Parathyroid adenoma (tissue), 2 donors: ENCODE data around the gene SNX20.

Source experiments
- H2AFZ ChIP-seq: fragments of 300-600 bp; sonication (generic); one replicate; pipeline ENCODE4 v1.7.0; 2017; ENCODE audit warnings: antibody characterized with exemption, mild to moderate bottlenecking
- H3K27ac ChIP-seq: fragments of 300-600 bp; sonication (generic); one replicate; pipeline ENCODE4 v1.7.0; 2017
- H3K27me3 ChIP-seq: fragments of 300-600 bp; sonication (generic); one replicate; pipeline ENCODE4 v1.7.0; 2017; ENCODE audit warnings: low read length; ENCODE audit not compliant: control insufficient read depth, insufficient read depth
- H3K36me3 ChIP-seq: fragments of 300-600 bp; sonication (generic); one replicate; pipeline ENCODE4 v1.7.0; 2017; ENCODE audit warnings: low read length; ENCODE audit not compliant: control insufficient read depth, insufficient read depth
- H3K4me1 ChIP-seq: fragments of 300-600 bp; sonication (generic); one replicate; pipeline ENCODE4 v1.7.0; 2017; ENCODE audit warnings: control low read depth
- H3K4me2 ChIP-seq: fragments of 300-600 bp; sonication (generic); one replicate; pipeline ENCODE4 v1.7.0; 2017; ENCODE audit warnings: low read length
- H3K4me3 ChIP-seq: fragments of 300-600 bp; sonication (generic); one replicate; pipeline ENCODE4 v1.7.0; 2017; ENCODE audit warnings: low read depth, low read length
- H3K79me2 ChIP-seq: fragments of 300-600 bp; sonication (generic); one replicate; pipeline ENCODE4 v1.7.0; 2017; ENCODE audit warnings: control low read depth
- H3K9ac ChIP-seq: fragments of 300-600 bp; sonication (generic); one replicate; pipeline ENCODE4 v1.7.0; 2017; ENCODE audit warnings: mild to moderate bottlenecking
- H3K9me3 ChIP-seq: fragments of 300-600 bp; sonication (generic); one replicate; pipeline ENCODE4 v1.7.0; 2017; ENCODE audit warnings: low read length; ENCODE audit not compliant: control insufficient read depth
- CTCF ChIP-seq: fragments of 300-600 bp; sonication (generic); IDR thresholded peaks from one replicate; pipeline ENCODE4 v1.7.0; 2017; ENCODE audit warnings: antibody characterized with exemption, mild to moderate bottlenecking
- donor health status: primary hyperparathyroidism.

The SNX20 gene

GRCh38 chr16:50643192-50643591 is 37.9 kb downstream of the SNX20 start:
- Histone ChIP-seq H2AFZ (no peak overlapping the region), H3K79me2 (no peaks in the 10 kb centered on the region), H3K4me1 (no peaks in the 10 kb centered on the region), H3K4me3 (no peak overlapping the region), H3K9me3 (no peaks in the 10 kb centered on the region), H3K9ac (no peak overlapping the region), H3K4me2 (no peak overlapping the region), H3K27ac (no peak overlapping the region), H3K36me3 (no peaks in the 10 kb centered on the region), H3K27me3 (no peaks in the 10 kb centered on the region)
- no peak for TF ChIP-seq CTCF

- H3K4me3 ChIP-seq: no peak overlapping the region
- no peaks in the 10 kb centered on the region for H3K27me3 ChIP-seq
- no peaks in the 10 kb centered on the region for H3K9me3 ChIP-seq
- no peaks in the 10 kb centered on the region for H3K4me1 ChIP-seq
- H2AFZ ChIP-seq: no peak overlapping the region
- no peak overlapping the region for H3K9ac ChIP-seq
- H3K36me3 ChIP-seq: no peaks in the 10 kb centered on the region
- no peak overlapping the region for H3K27ac ChIP-seq
- no peak overlapping the region for H3K4me2 ChIP-seq
- no peak for TF ChIP-seq CTCF
- H3K79me2 ChIP-seq: no peaks in the 10 kb centered on the region
Observed at GRCh38 chr16:50642349-50642748, 38.8 kb downstream of the SNX20 start.

- Histone ChIP-seq H3K4me2 (no peak overlapping the region), H3K4me3 (no peak overlapping the region), H3K9ac (no peak overlapping the region), H3K9me3 (no peaks in the 10 kb centered on the region), H3K79me2 (no peaks in the 10 kb centered on the region), H3K4me1 (no peaks in the 10 kb centered on the region), H3K27ac (no peak overlapping the region), H3K27me3 (no peaks in the 10 kb centered on the region), H2AFZ (no peak overlapping the region), H3K36me3 (no peaks in the 10 kb centered on the region)
- no peak for TF ChIP-seq CTCF
Observed at GRCh38 chr16:50641818-50642187, 39.3 kb downstream of the SNX20 start.

GRCh38 chr16:50640919-50641817 is 39.9 kb downstream of the SNX20 start:
- no peak for TF ChIP-seq CTCF
- Histone ChIP-seq H3K79me2 (no peaks in the 10 kb centered on the region), H3K4me3 (no peak overlapping the region), H3K9me3 (no peaks in the 10 kb centered on the region), H3K27me3 (no peaks in the 10 kb centered on the region), H3K36me3 (no peaks in the 10 kb centered on the region), H3K9ac (no peak overlapping the region), H3K4me1 (no peaks in the 10 kb centered on the region), H2AFZ (no peak overlapping the region), H3K4me2 (no peak overlapping the region), H3K27ac (no peak overlapping the region)

- no peak overlapping the region for H3K27ac ChIP-seq
- H3K79me2 ChIP-seq: no peaks in the 10 kb centered on the region
- no peak overlapping the region for H2AFZ ChIP-seq
- H3K4me3 ChIP-seq: no peak overlapping the region
- no peaks in the 10 kb centered on the region for H3K9me3 ChIP-seq
- H3K4me2 ChIP-seq: no peak overlapping the region
- H3K27me3 ChIP-seq: no peaks in the 10 kb centered on the region
- H3K36me3 ChIP-seq: no peaks in the 10 kb centered on the region
- no peak for TF ChIP-seq CTCF
- H3K9ac ChIP-seq: no peak overlapping the region
- no peaks in the 10 kb centered on the region for H3K4me1 ChIP-seq
Observed at GRCh38 chr16:50640391-50640790, 40.7 kb downstream of the SNX20 start.
